ENCODE measurements around the gene CFAP97D1.

CFAP97D1 gene

GRCh38 chr17:43769426-43769825 lies 10.8 kb upstream of the CFAP97D1 start:
- Histone ChIP-seq H3K27me3 (no peaks in the 10 kb centered on the region), H3K4me1 (no peaks in the 10 kb centered on the region), H3K36me3 (peaks cover 37% of the 10 kb centered on the region), H3K4me3 (ENCODE audit: low read depth, low read length) (no peak overlapping the region), H3K9me3 (no peaks in the 10 kb centered on the region)
- DNase-seq: no peak
- TF ChIP-seq CTCF (IDR thresholded peaks at IDR 0.05; ENCODE audit: low read depth, low read length): no peak

- H3K4me3 ChIP-seq (ENCODE audit: low read depth, low read length): no peak overlapping the region
- H3K36me3 ChIP-seq: peaks cover 41% of the 10 kb centered on the region
- DNase-seq: no peak
- TF ChIP-seq CTCF (IDR thresholded peaks at IDR 0.05; ENCODE audit: low read depth, low read length): no peak
- H3K9me3 ChIP-seq: no peaks in the 10 kb centered on the region
- no peaks in the 10 kb centered on the region for H3K27me3 ChIP-seq
- H3K4me1 ChIP-seq: no peaks in the 10 kb centered on the region
These were observed 10.4 kb upstream of the CFAP97D1 start for GRCh38 chr17:43769859-43770258.

- no peaks in the 10 kb centered on the region for H3K4me1 ChIP-seq
- H3K27me3 ChIP-seq: no peaks in the 10 kb centered on the region
- H3K4me3 ChIP-seq (ENCODE audit: low read depth, low read length): no peak overlapping the region
- H3K36me3 ChIP-seq: peaks cover 46% of the 10 kb centered on the region
- no peaks in the 10 kb centered on the region for H3K9me3 ChIP-seq
- DNase-seq: no peak
- no peak for TF ChIP-seq CTCF (IDR thresholded peaks at IDR 0.05; ENCODE audit: low read depth, low read length)
These were observed 9.3 kb upstream of the CFAP97D1 start for GRCh38 chr17:43770957-43771356.

GRCh38 chr17:43771463-43771862 lies 8.8 kb upstream of the CFAP97D1 start:
- no peaks in the 10 kb centered on the region for H3K9me3 ChIP-seq
- H3K27me3 ChIP-seq: no peaks in the 10 kb centered on the region
- no peak for DNase-seq
- H3K36me3 ChIP-seq: peaks cover 46% of the 10 kb centered on the region
- no peak overlapping the region for H3K4me3 ChIP-seq (ENCODE audit: low read depth, low read length)
- TF ChIP-seq CTCF (IDR thresholded peaks at IDR 0.05; ENCODE audit: low read depth, low read length): no peak
- H3K4me1 ChIP-seq: no peaks in the 10 kb centered on the region

- no peak for TF ChIP-seq CTCF (IDR thresholded peaks at IDR 0.05; ENCODE audit: low read depth, low read length)
- no peak for DNase-seq
- peaks cover 51% of the 10 kb centered on the region for H3K36me3 ChIP-seq
These were observed 7.2 kb upstream of the CFAP97D1 start for GRCh38 chr17:43772877-43773648.

More at GRCh38 chr17:43772877-43773648, 7.2 kb upstream of the CFAP97D1 start:
- Histone ChIP-seq H3K9me3 (no peaks in the 10 kb centered on the region), H3K27me3 (no peaks in the 10 kb centered on the region), H3K4me1 (no peaks in the 10 kb centered on the region), H3K4me3 (ENCODE audit: low read depth, low read length) (no peak overlapping the region)
